GM12873 (cell line): ENCODE data around the gene WIPI1.

ENCODE experiments used
- CTCF ChIP-seq: IDR thresholded peaks from 2 replicates; pipeline ENCODE4 v1.5.1; 2012; ENCODE audit warnings: low read depth, mild to moderate bottlenecking, moderate library complexity, low read length, control low read depth; ENCODE audit not compliant: insufficient read depth; ENCODE audit errors: missing control alignments

The WIPI1 gene

GRCh38 chr17:68491381-68492231 lies 34.3 kb upstream of the WIPI1 start:
- no peak for TF ChIP-seq CTCF

GRCh38 chr17:68489919-68490318 lies 32.6 kb upstream of the WIPI1 start:
- TF ChIP-seq CTCF, result no peak

- no peak for TF ChIP-seq CTCF
Measured at GRCh38 chr17:68484458-68484857, 27.2 kb upstream of the WIPI1 start.

GRCh38 chr17:68482576-68483041 lies 25.3 kb upstream of the WIPI1 start:
- no peak for TF ChIP-seq CTCF

- no peak for TF ChIP-seq CTCF
Measured at GRCh38 chr17:68480885-68481284, 23.6 kb upstream of the WIPI1 start.

- TF ChIP-seq CTCF, result no peak
Measured at GRCh38 chr17:68470961-68471360, 13.7 kb upstream of the WIPI1 start.

GRCh38 chr17:68468788-68469187 lies 11.5 kb upstream of the WIPI1 start:
- no peak for TF ChIP-seq CTCF
